ENCODE results near the gene CDKAL1.

- TF ChIP-seq CTCF (IDR thresholded peaks at IDR 0.05; ENCODE audit: poor library complexity), result no peak
- TF ChIP-seq EZH2phosphoT487 (IDR thresholded peaks at IDR 0.05; ENCODE audit: low read depth, severe bottlenecking, unreplicated experiment), result no peak
Measured at GRCh38 chr6:20630136-20630535, 95.9 kb downstream of the CDKAL1 start.

Measured in hepatocyte (in vitro differentiated cells).